Heart left ventricle (tissue), 16 donors: ENCODE results near the gene MEGF8. TPM values are rescaled to one million over a fixed set of nuclear protein-coding genes. Genes with fewer than 3 reads are reported as not detected.

ENCODE experiments used
- ATAC-seq, 4 donors: fragments of 200-7000 bp; cut with Tn5 transposase; one replicate each; pipeline ENCODE4 v1.9.1; 2020 to 2022; ENCODE audit warnings: moderate library complexity in 4 of 4, mild to moderate bottlenecking in 3 of 4, moderate number of reproducible peaks in 1 of 4
- DNase-seq, 5 donors: peaks; one replicate each; pipeline ENCODE4 v3.0.0-alpha.2; 2020
- H3K27ac ChIP-seq, 12 donors: fragments of 200-600 bp; sonication (generic) in 4 of 12; one replicate each; pipeline versions ENCODE4 v1.5.0 to v1.8.0; 2016 to 2022; ENCODE audit warnings: mild to moderate bottlenecking in 2 of 12
- H3K27me3 ChIP-seq, 9 donors: fragments of 200-600 bp; sonication (generic) in 2 of 9; one replicate each; pipeline versions ENCODE4 v1.5.1 to v1.8.0; 2016 to 2022; ENCODE audit warnings: mild to moderate bottlenecking in 3 of 9
- H3K36me3 ChIP-seq, 9 donors: fragments of 200-600 bp; sonication (generic) in 2 of 9; one replicate each; pipeline versions ENCODE4 v1.5.0 to v1.8.0; 2018 to 2022; ENCODE audit warnings: mild to moderate bottlenecking in 2 of 9
- H3K4me1 ChIP-seq, 12 donors: fragments of 200-600 bp; sonication (generic) in 4 of 12; one replicate each; pipeline versions ENCODE4 v1.5.0 to v1.8.0; 2016 to 2022; ENCODE audit warnings: mild to moderate bottlenecking in 3 of 12
- H3K4me3 ChIP-seq, 12 donors: fragments of 200-600 bp; sonication (generic) in 4 of 12; one replicate each; pipeline versions ENCODE4 v1.5.0 to v1.8.0; 2017 to 2022; ENCODE audit warnings: mild to moderate bottlenecking in 9 of 12, moderate library complexity in 4 of 12
- H3K9me3 ChIP-seq, 12 donors: fragments of 200-600 bp; sonication (generic) in 4 of 12; one replicate each; pipeline versions ENCODE4 v1.5.0 to v1.8.0; 2016 to 2022; ENCODE audit warnings: mild to moderate bottlenecking in 1 of 12
- CTCF ChIP-seq, 12 donors: fragments of 200-600 bp; sonication (generic) in 4 of 12; IDR thresholded peaks; one replicate each; pipeline versions ENCODE4 v1.5.0 to v1.8.0; 2018 to 2022; ENCODE audit warnings: antibody characterized with exemption in 12 of 12, mild to moderate bottlenecking in 5 of 12
- POLR2A ChIP-seq, 2 donors: fragments of 450-650 bp; IDR thresholded peaks; one replicate each; pipeline ENCODE4 v1.6.1; 2017; ENCODE audit warnings: antibody characterized with exemption in 2 of 2, mild to moderate bottlenecking in 2 of 2, moderate library complexity in 2 of 2
- WGBS, 4 donors: extraction: QIAGEN DNeasy Blood & Tissue Kit in 2 of 4; methylation state at CpG; one replicate each; pipeline versions ENCODE4 v1.1.5 to v1.1.7; 2013 to 2018; 5-methylcytosine and 5-hydroxymethylcytosine counted together
- intact Hi-C, 10 donors: fragments of 100-400 bp; cut with DNase I; formaldehyde crosslinking; loops; one replicate each; pipeline versions ENCODE4 v1.11.1 to v1.14.2; 2022
- polyA plus RNA-seq, 2 donors: library from polyadenylated mRNA; stranded (reverse); fragments of 200-250 nt; gene quantifications; one replicate each; pipeline ENCODE4 v1.2.3, GENCODE V29; 2013
- total RNA-seq, 9 donors: library from RNA; depleted of rRNA in 2 of 9; stranded (reverse); fragments of >200 nt in 2 of 9; fragmentation: NEBNext Ultra II Directional in 3 of 9; extraction: Animal tissue kit (Norgen Biotek cat#: 25700) in 3 of 9; gene quantifications; one replicate each; pipeline versions ENCODE4 v1.1.0 to v1.2.4, GENCODE V29; 2016 to 2023
- donor health status: ischemic (EF 13 %, LVEDD 7.1; RV severe dilation, severe dysfunction).
- donor health status: healthy with polysubstance abuse.
- donor health status: DM: no; HTN: yes; CAD: no.
- donor health status: DM: no; HTN: no; CAD: no.
- donor health status: ischemic (EF 25% LVEDD 6.9; RV normal size, moderate dysfunction).
- donor health status: ischemic (EF 25% LVEDD 5.7; RV mildly dilated, moderate dysfunction).
- donor health status: healthy.
- donor health status: DM: yes; HTN: yes; CAD: no.
- donor health status: ischemic (EF 35%, LVEDD 5.7; RV mildly dilated, moderate dysfunction).
- donor health status: nonischemic (EF 11% LVEDD 7.7; RV severe dilation, severe dysfunction).
- donor health status: DM: yes; HTN: yes; CAD: no.
- donor health status: PGD.
- donor health status: ischemic (EF 29% LVEDD 5.4; RV normal size, mild dysfunction).
- donor health status: nonischemic (EF 23%, LVEDD 6.1; RV moderate dilation, normal function).

The MEGF8 gene
- total and polyA plus RNA-seq, 11 donors, result 22.8 to 50.4 (median 32.8) TPM

DNA sequence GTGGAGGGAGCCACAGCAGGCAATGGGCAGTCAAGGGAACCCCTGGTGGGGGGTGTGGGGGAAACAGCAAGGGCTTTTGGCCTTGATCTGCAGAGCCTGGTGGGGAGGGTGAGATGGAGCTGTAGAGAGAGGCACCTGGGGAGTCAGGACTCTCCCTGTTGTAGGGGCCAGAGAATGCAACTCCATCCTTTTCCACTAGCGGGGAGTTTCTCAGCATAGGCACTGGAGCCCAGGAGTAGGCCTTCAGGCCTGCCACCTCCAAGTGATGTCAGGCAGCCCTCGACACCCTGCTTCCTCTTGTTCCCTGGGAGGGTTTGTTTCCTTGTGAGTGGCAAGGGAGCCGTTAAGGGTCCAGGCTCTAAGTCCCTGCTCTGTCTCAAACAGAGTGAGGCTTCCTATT, 25.0 kb downstream of the MEGF8 start:
- TF ChIP-seq CTCF (IDR thresholded peaks at IDR 0.05), result no peak
- no peak for TF ChIP-seq POLR2A (IDR thresholded peaks at IDR 0.05)
- Histone ChIP-seq H3K27ac (no peak overlapping the region), H3K9me3 (no peaks in the 10 kb centered on the region), H3K4me1 (no peaks in the 10 kb centered on the region), H3K36me3 (peaks cover 0 to 83% (median 56%) of the 10 kb centered on the region in 9 donors), H3K27me3 (no peaks in the 10 kb centered on the region), H3K4me3 (no peak overlapping the region)
- ATAC-seq (no peak), DNase-seq (no peak)
- WGBS, 4 donors, result 91 to 95% (median 91%) methylated on average over 3 of the region's 3 CpGs
- intact Hi-C loops, result no loop called here

- TF ChIP-seq POLR2A (IDR thresholded peaks at IDR 0.05), result no peak
- no peak for TF ChIP-seq CTCF (IDR thresholded peaks at IDR 0.05)
- Histone ChIP-seq H3K4me1 (no peaks in the 10 kb centered on the region), H3K9me3 (no peaks in the 10 kb centered on the region), H3K27ac (no peak overlapping the region), H3K4me3 (no peak overlapping the region), H3K27me3 (no peaks in the 10 kb centered on the region), H3K36me3 (peaks cover 0 to 83% (median 64%) of the 10 kb centered on the region in 9 donors)
- DNase-seq (peak in 1 of 5 donors; percentile 31), ATAC-seq (no peak)
- 85 to 96% (median 92%) methylated on average over 7 to 21 of the region's 21 CpGs for WGBS, 4 donors
- intact Hi-C loops, result no loop called here
Measured at GRCh38 chr19:42351079-42351735, 25.8 kb downstream of the MEGF8 start.

DNA sequence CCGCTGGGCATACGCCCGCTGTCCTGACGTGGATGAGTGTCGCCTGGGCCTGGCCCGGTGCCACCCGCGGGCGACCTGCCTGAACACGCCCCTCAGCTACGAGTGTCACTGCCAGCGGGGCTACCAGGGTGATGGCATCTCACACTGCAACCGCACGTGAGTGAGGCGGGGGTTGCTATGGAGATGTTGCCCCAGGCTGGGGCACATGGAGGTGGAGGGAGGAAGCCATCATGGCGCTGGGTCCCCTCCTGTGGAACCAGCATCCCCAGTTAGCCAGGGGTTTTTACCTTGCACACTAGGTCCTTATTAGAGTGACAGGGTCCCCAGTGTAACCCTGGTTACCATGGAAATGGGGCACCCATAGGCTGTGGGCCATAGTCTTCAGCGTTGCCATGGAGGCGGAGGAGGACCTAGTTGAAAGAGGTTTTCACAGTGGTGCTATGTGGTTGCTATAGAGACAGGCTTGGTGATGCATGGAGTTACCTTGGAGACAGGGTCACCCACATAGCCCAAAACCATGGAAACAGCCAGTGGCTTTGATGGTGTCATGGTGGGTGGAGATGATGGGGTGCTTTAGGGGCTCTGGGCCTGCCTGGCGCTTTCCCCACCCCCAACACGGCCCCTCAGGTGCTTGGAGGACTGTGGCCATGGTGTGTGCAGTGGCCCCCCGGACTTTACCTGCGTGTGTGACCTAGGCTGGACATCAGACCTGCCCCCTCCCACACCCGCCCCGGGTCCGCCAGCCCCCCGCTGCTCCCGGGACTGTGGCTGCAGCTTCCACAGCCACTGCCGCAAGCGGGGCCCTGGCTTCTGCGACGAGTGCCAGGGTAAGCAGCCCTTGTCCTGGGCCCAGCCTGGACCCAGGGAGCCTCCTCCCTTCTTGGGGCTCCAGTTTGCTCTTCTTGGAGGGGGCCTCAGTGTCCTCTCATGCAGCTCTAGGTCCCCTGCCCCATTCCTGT, 27.1 kb downstream of the MEGF8 start:
- intact Hi-C loops, result no loop called here
- WGBS, 4 donors, result 87 to 92% (median 90%) methylated on average over 15 to 31 of the region's 31 CpGs
- no peak overlapping the region for H3K4me3 ChIP-seq
- no peaks in the 10 kb centered on the region for H3K27me3 ChIP-seq
- H3K4me1 ChIP-seq, result no peaks in the 10 kb centered on the region
- peaks cover 0 to 83% (median 70%) of the 10 kb centered on the region in 9 donors for H3K36me3 ChIP-seq
- no peak for ATAC-seq
- no peak overlapping the region for H3K27ac ChIP-seq
- DNase-seq, result no peak
- no peak for TF ChIP-seq POLR2A (IDR thresholded peaks at IDR 0.05)
- no peak for TF ChIP-seq CTCF (IDR thresholded peaks at IDR 0.05)
- no peaks in the 10 kb centered on the region for H3K9me3 ChIP-seq

DNA sequence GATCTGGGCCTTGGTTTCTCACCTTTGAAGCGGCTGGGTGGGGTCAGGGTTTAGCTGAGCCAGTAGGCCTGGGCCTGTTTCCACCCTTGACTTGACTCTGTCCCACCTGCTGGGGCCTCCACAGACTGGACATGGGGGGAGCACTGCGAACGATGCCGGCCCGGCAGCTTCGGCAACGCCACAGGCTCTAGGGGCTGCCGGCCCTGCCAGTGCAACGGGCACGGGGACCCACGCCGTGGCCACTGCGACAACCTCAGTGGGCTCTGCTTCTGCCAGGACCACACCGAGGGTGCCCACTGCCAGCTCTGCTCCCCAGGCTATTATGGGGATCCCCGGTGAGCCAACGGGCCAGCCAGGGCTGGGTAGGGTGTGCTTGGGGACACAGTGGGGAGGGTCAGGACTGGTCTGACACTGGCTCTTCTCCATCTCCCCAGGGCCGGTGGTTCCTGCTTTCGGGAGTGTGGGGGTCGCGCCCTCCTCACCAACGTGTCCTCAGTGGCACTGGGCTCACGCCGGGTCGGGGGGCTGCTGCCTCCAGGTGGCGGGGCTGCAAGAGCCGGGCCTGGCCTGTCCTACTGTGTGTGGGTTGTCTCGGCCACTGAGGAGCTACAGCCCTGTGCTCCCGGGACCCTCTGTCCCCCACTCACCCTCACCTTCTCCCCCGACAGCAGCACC, 28.0 kb downstream of the MEGF8 start:
- H3K27me3 ChIP-seq, result no peaks in the 10 kb centered on the region
- 95 to 96% (median 95%) methylated on average over 17 to 29 of the region's 29 CpGs for WGBS, 4 donors
- H3K4me1 ChIP-seq, result no peaks in the 10 kb centered on the region
- H3K4me3 ChIP-seq, result no peak overlapping the region
- peaks cover 0 to 82% (median 68%) of the 10 kb centered on the region in 9 donors for H3K36me3 ChIP-seq
- no peak for TF ChIP-seq POLR2A (IDR thresholded peaks at IDR 0.05)
- no peak for TF ChIP-seq CTCF (IDR thresholded peaks at IDR 0.05)
- intact Hi-C loops, result no loop called here
- no peak overlapping the region for H3K27ac ChIP-seq
- ATAC-seq (no peak), DNase-seq (no peak)
- H3K9me3 ChIP-seq, result no peaks in the 10 kb centered on the region
